Psoas muscle (tissue), 8 donors: ENCODE results near the gene RGMA. TPM values are rescaled to one million over a fixed set of nuclear protein-coding genes. Genes with fewer than 3 reads are reported as not detected.
"Not testable (repeated sequence)": the region's sequence is repeated elsewhere in the genome, so short reads cannot be mapped to it uniquely, and the experiment has no call there.

ENCODE experiments used
- ATAC-seq, 4 donors: fragments of 200-7000 bp; cut with Tn5 transposase; one replicate each; pipeline ENCODE4 v1.9.1; 2020; ENCODE audit warnings: moderate library complexity in 3 of 4, mild to moderate bottlenecking in 2 of 4
- DNase-seq, 2 donors: peaks; one replicate each; pipeline ENCODE4 v3.0.0-alpha.2; 2020
- H3K27ac ChIP-seq: fragments of 200-600 bp; one replicate; pipeline ENCODE4 v1.8.0; 2022
- H3K27me3 ChIP-seq, 3 donors: fragments of 200-600 bp in 1 of 3; one replicate each; pipeline versions ENCODE4 v1.6.1 to v1.8.0; 2013 to 2022; ENCODE audit warnings: low read length in 2 of 3, mild to moderate bottlenecking in 2 of 3, moderate library complexity in 1 of 3; ENCODE audit not compliant: insufficient read depth in 3 of 3
- H3K36me3 ChIP-seq, 2 donors: fragments of 200-600 bp in 1 of 2; one replicate each; pipeline versions ENCODE4 v1.6.1 to v1.8.0; 2013 to 2022; ENCODE audit warnings: low read depth in 1 of 2, mild to moderate bottlenecking in 1 of 2, moderate library complexity in 1 of 2; ENCODE audit not compliant: insufficient read depth in 1 of 2
- H3K4me1 ChIP-seq: fragments of 200-600 bp; one replicate; pipeline ENCODE4 v1.8.0; 2022
- H3K4me3 ChIP-seq: fragments of 200-600 bp; one replicate; pipeline ENCODE4 v1.8.0; 2022; ENCODE audit warnings: mild to moderate bottlenecking
- H3K9me3 ChIP-seq: fragments of 200-600 bp; one replicate; pipeline ENCODE4 v1.8.0; 2022
- WGBS, 3 donors: extraction: QIAGEN DNeasy Blood & Tissue Kit; methylation state at CpG; one replicate each; pipeline versions ENCODE4 v1.1.6 to v1.1.7; 2013; 5-methylcytosine and 5-hydroxymethylcytosine counted together
- intact Hi-C, 2 donors: fragments of 100-400 bp; cut with DNase I; formaldehyde crosslinking; loops; one replicate each; pipeline versions ENCODE4 v1.11.0 to v1.14.2; 2022
- polyA plus RNA-seq, 3 donors: library from polyadenylated mRNA; stranded (reverse); fragments of 200-250 nt; gene quantifications; one replicate each; pipeline ENCODE4 v1.2.3, GENCODE V29; 2013
- total RNA-seq, 4 donors: library from RNA; stranded (reverse); fragmentation: NEBNext Ultra II Directional in 2 of 4; extraction: Animal tissue kit (Norgen Biotek cat#: 25700) in 2 of 4; gene quantifications; one replicate each; pipeline versions ENCODE4 v1.2.1 to v1.2.4, GENCODE V29; 2021 to 2023
- TF ChIP-seq, protein P1 (sequence below): fragments of 200-600 bp; IDR thresholded peaks from one replicate; pipeline ENCODE4 v1.8.0; 2022; ENCODE audit warnings: antibody characterized with exemption
- donor health status: healthy with polysubstance abuse.
- donor health status: DM: no; HTN: no; CAD: no; lungs with moderate emphysema.
- donor health status: Bipolar disorder and iron deficiency.
- donor health status: healthy.
- donor health status: DM: yes; HTN: yes; CAD: no.
- donor health status: DM: no; HTN: no; CAD: no.
- donor health status: DM: no; HTN: no; CAD: no.
- donor health status: DM: yes; HTN: yes; CAD: no.

RGMA gene
- total and polyA plus RNA-seq, 7 donors: 39.2 to 217 (median 129) TPM

GRCh38 chr15:93042691-93043378 lies 46.2 kb downstream of the RGMA start:
- Histone ChIP-seq H3K27me3 (no peaks in the 10 kb centered on the region), H3K36me3 (peaks cover 0 to 42% of the 10 kb centered on the region in 2 donors), H3K27ac (no peak overlapping the region), H3K9me3 (peaks cover 5% of the 10 kb centered on the region), H3K4me1 (peaks cover 5% of the 10 kb centered on the region), H3K4me3 (no peak overlapping the region)
- intact Hi-C loops: no loop called here
- ATAC-seq: peak in 1 of 4 donors; percentile 6
- DNase-seq: peak; percentile 2 to 41
- TF ChIP-seq, protein P1, sequence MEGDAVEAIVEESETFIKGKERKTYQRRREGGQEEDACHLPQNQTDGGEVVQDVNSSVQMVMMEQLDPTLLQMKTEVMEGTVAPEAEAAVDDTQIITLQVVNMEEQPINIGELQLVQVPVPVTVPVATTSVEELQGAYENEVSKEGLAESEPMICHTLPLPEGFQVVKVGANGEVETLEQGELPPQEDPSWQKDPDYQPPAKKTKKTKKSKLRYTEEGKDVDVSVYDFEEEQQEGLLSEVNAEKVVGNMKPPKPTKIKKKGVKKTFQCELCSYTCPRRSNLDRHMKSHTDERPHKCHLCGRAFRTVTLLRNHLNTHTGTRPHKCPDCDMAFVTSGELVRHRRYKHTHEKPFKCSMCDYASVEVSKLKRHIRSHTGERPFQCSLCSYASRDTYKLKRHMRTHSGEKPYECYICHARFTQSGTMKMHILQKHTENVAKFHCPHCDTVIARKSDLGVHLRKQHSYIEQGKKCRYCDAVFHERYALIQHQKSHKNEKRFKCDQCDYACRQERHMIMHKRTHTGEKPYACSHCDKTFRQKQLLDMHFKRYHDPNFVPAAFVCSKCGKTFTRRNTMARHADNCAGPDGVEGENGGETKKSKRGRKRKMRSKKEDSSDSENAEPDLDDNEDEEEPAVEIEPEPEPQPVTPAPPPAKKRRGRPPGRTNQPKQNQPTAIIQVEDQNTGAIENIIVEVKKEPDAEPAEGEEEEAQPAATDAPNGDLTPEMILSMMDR: no peak
- WGBS, 3 donors: 80 to 83% (median 83%) methylated on average over 18 of the region's 18 CpGs

DNA sequence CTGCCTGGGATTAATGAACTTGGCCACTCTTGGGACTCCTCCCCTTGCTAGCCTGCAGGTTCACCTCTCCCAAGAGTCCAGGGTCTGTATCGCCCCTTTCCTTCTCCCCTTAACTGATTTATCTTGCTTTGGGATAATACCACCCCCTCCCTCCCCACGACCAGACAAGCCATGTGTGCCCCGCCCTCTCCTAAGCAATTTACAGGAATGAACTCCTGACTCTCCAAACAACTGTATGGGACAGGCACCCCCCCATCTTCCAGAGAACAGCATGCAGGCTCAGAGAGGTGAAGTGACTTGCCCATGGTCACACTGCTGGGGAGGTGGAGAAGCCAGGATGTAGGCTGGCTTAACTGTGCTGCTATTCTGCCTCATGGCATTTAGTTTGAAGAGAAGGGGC lies 46.8 kb downstream of the RGMA start:
- H3K4me1 ChIP-seq: peaks cover 10% of the 10 kb centered on the region
- peaks cover 0 to 35% of the 10 kb centered on the region in 2 donors for H3K36me3 ChIP-seq
- ATAC-seq (no peak), DNase-seq (peak in 1 of 2 donors; percentile 18)
- no peak overlapping the region for H3K27ac ChIP-seq
- H3K4me3 ChIP-seq: no peak overlapping the region
- intact Hi-C loops: no loop called here
- TF ChIP-seq, protein P1: no peak
- H3K9me3 ChIP-seq: peaks cover 5% of the 10 kb centered on the region
- H3K27me3 ChIP-seq: no peaks in the 10 kb centered on the region
- WGBS, 3 donors: 65 to 83% (median 72%) methylated on average over 3 of the region's 3 CpGs

DNA sequence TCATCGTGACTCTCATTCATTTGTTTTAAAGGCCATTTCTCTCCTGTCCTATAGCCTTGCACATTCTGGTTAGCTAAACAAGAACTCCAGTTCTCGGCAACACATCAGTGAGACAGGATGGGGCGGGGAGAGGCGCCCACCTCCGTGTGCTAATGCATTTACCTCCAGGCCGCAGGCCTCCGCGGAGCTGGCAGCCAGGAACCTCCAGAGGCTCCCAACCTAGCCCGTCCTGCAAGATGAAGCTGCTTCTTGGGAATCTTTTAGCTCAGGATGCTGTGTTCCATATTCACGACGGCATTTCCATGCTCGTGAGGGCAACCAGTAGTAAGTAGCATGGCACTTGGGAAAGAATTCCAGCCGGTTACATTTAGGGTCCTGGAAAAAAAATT lies 47.9 kb downstream of the RGMA start:
- ATAC-seq (no peak), DNase-seq (peak; percentile 7 to 48)
- intact Hi-C loops: no loop called here
- Histone ChIP-seq H3K4me3 (no peak overlapping the region), H3K4me1 (peaks cover 16% of the 10 kb centered on the region), H3K27ac (no peak overlapping the region), H3K9me3 (peaks cover 3% of the 10 kb centered on the region), H3K36me3 (peaks cover 0 to 25% of the 10 kb centered on the region in 2 donors), H3K27me3 (no peaks in the 10 kb centered on the region)
- TF ChIP-seq, protein P1: no peak
- WGBS, 3 donors: 83 to 90% (median 84%) methylated on average over 13 of the region's 13 CpGs

- H3K36me3 ChIP-seq: peaks cover 0 to 18% of the 10 kb centered on the region in 2 donors
These were observed 48.5 kb downstream of the RGMA start for GRCh38 chr15:93040288-93041158.

GRCh38 chr15:93039562-93040287 lies 49.3 kb downstream of the RGMA start:
- Histone ChIP-seq H3K36me3 (peaks cover 0 to 10% of the 10 kb centered on the region in 2 donors), H3K4me1 (peaks cover 16% of the 10 kb centered on the region)
- not testable (repeated sequence) for H3K27ac ChIP-seq, H3K27me3 ChIP-seq, H3K4me3 ChIP-seq, ATAC-seq, H3K9me3 ChIP-seq
- intact Hi-C loops: loop anchor here (10.0 kb wide), 4 partner anchors 115 to 935 kb away; no protein-coding TSS in a partner anchor
- 91 to 94% (median 94%) methylated on average over 12 to 13 of the region's 13 CpGs for WGBS, 3 donors
- peak in 1 of 2 donors; percentile 1 for DNase-seq

More at GRCh38 chr15:93040288-93041158, 48.5 kb downstream of the RGMA start:
- ATAC-seq (no peak), DNase-seq (peak; percentile 5 to 31)
- H3K4me3 ChIP-seq: no peak overlapping the region
- no peak overlapping the region for H3K27ac ChIP-seq
- intact Hi-C loops: no loop called here
- no peaks in the 10 kb centered on the region for H3K9me3 ChIP-seq
- WGBS, 3 donors: 84 to 90% (median 88%) methylated on average over 20 of the region's 20 CpGs
- H3K27me3 ChIP-seq: no peaks in the 10 kb centered on the region
- TF ChIP-seq, protein P1: no peak
- peaks cover 16% of the 10 kb centered on the region for H3K4me1 ChIP-seq
